ENCODE measurements around the gene PTPRE. TPM values are rescaled to one million over a fixed set of nuclear protein-coding genes. Genes with fewer than 3 reads are reported as not detected.

Gene PTPRE
- total RNA-seq, 1 experiment from 2014 or later: 20.4 TPM

DNA sequence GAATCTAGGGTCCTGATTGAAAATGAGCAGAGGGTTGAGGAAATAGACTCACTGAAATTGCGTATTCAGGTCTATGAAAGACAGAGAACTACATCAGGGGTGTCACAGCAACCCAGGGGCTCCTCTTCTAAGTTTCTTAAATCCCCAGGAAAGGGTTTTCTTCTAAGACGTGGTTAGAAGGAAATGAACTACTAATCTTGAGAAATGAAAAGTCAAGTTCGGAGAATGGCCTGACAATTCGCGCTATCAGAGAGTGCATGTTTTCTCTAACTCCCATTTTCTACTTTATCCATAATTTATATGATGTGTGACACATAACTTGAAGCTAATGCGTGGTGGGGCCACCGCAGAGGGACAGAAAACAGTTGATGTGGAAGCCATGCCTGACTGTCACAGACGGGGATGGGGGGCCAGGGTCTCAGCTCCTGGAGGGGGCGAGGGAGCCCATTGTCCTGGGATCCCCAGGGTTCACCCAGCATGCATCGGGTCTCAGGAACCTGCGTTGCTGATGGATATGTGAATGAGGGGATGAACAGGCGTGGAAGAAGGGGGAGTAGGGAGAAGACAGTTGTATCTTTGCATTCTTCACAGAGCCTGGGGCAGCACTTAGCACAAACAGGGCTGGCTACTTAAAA lies 86.3 kb downstream of the PTPRE start:
- H3K4me2 ChIP-seq (ENCODE audit: low read depth, low read length, poor library complexity, severe bottlenecking): no peak overlapping the region
- H3K4me3 ChIP-seq (ENCODE audit: low read length): no peak overlapping the region
- no peaks in the 10 kb centered on the region for H3K4me1 ChIP-seq (ENCODE audit: low read length)
- H2AFZ ChIP-seq (ENCODE audit: low read length): no peak overlapping the region
- H3K9me2 ChIP-seq (replicated peaks; ENCODE audit: insufficient read depth, low read length): no peaks in the 10 kb centered on the region
- DNase-seq: no peak
- no peak overlapping the region for H3K27ac ChIP-seq (ENCODE audit: low read length)
- H3K27me3 ChIP-seq (ENCODE audit: low read length): no peaks in the 10 kb centered on the region
- no peaks in the 10 kb centered on the region for H4K20me1 ChIP-seq (ENCODE audit: insufficient read depth, low read depth, low read length)
- H3K9me3 ChIP-seq (ENCODE audit: low read length): no peaks in the 10 kb centered on the region
- H3K9ac ChIP-seq (ENCODE audit: low read length): no peak overlapping the region
- H3K79me2 ChIP-seq (ENCODE audit: low read length): no peaks in the 10 kb centered on the region
- H3K36me3 ChIP-seq (ENCODE audit: insufficient read depth, low read length): no peaks in the 10 kb centered on the region

DNA sequence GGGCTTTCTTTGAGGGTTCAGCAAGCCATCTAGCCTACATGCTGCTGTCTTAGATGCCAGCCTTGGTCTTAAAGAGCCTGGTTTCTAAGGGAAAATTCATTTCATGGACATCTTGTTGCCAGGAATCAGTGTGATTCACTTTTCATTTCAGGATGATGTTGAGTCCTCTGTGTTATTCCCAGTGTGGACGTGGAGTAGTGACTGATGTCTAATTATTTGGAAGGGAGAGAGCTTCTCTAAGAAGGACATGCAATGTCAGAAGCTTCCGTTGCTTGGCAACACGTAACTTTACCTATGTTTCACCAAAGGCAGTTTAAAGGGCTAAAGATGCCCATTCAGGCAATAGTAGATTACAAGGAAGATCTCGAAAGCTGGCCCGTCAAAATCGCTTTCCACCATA lies 89.0 kb downstream of the PTPRE start:
- no peak for DNase-seq
- Histone ChIP-seq H3K4me1 (ENCODE audit: low read length) (no peaks in the 10 kb centered on the region), H3K36me3 (ENCODE audit: insufficient read depth, low read length) (no peaks in the 10 kb centered on the region), H2AFZ (ENCODE audit: low read length) (no peak overlapping the region), H3K9me3 (ENCODE audit: low read length) (no peaks in the 10 kb centered on the region), H3K79me2 (ENCODE audit: low read length) (no peaks in the 10 kb centered on the region), H3K9me2 (replicated peaks; ENCODE audit: insufficient read depth, low read length) (no peaks in the 10 kb centered on the region), H3K27me3 (ENCODE audit: low read length) (no peaks in the 10 kb centered on the region), H3K4me2 (ENCODE audit: low read depth, low read length, poor library complexity, severe bottlenecking) (no peak overlapping the region), H3K9ac (ENCODE audit: low read length) (no peak overlapping the region), H4K20me1 (ENCODE audit: insufficient read depth, low read depth, low read length) (no peaks in the 10 kb centered on the region), H3K27ac (ENCODE audit: low read length) (no peak overlapping the region), H3K4me3 (ENCODE audit: low read length) (no peak overlapping the region)

DNA sequence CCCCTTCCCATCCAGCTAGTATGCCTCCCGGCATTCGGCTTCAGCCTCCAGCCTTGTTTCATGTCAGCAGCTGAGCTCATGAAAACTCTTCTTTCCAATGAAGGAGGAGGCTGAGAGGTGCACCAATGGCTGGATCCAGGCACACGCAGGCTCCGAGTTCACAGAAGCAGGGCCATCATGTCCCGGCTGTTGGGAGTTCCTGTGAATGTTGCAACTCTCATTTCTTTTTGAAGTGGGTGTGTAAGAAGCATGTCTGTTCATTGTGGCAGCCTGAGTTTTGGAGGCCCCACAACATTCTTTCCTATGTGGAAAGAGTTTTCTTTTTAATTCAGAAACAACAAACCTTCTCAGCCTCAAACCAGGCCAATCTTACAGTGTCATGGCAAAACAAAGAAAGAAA lies 89.7 kb downstream of the PTPRE start:
- Histone ChIP-seq H3K79me2 (ENCODE audit: low read length) (no peaks in the 10 kb centered on the region), H3K9me2 (replicated peaks; ENCODE audit: insufficient read depth, low read length) (no peaks in the 10 kb centered on the region), H3K27me3 (ENCODE audit: low read length) (no peaks in the 10 kb centered on the region), H3K4me1 (ENCODE audit: low read length) (no peaks in the 10 kb centered on the region), H3K36me3 (ENCODE audit: insufficient read depth, low read length) (no peaks in the 10 kb centered on the region), H3K9me3 (ENCODE audit: low read length) (no peaks in the 10 kb centered on the region), H3K4me2 (ENCODE audit: low read depth, low read length, poor library complexity, severe bottlenecking) (no peak overlapping the region), H3K27ac (ENCODE audit: low read length) (no peak overlapping the region), H2AFZ (ENCODE audit: low read length) (no peak overlapping the region), H4K20me1 (ENCODE audit: insufficient read depth, low read depth, low read length) (no peaks in the 10 kb centered on the region), H3K9ac (ENCODE audit: low read length) (no peak overlapping the region), H3K4me3 (ENCODE audit: low read length) (no peak overlapping the region)
- DNase-seq: no peak

DNA sequence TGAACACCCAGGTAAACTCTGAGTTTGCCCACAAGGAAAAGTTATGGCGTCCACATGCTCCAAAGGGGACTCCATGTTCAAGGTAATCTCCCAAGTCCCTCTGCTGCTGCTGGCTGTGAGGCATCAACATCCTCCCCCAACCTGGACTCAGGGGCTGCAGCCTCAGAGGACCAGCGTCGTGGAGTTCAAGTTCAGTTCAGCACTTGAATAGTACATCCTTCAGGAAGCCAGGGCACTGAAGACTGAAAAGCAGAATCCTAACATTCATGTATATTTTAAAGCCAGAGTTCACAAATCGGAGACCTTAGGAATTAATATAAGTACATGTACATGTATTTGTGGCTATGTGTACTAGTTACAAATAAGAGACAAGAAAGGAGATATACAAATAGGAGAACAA lies 90.4 kb downstream of the PTPRE start:
- Histone ChIP-seq H3K27ac (ENCODE audit: low read length) (no peak overlapping the region), H2AFZ (ENCODE audit: low read length) (no peak overlapping the region), H3K9ac (ENCODE audit: low read length) (no peak overlapping the region), H3K9me2 (replicated peaks; ENCODE audit: insufficient read depth, low read length) (no peaks in the 10 kb centered on the region), H3K9me3 (ENCODE audit: low read length) (no peaks in the 10 kb centered on the region), H3K4me2 (ENCODE audit: low read depth, low read length, poor library complexity, severe bottlenecking) (no peak overlapping the region), H4K20me1 (ENCODE audit: insufficient read depth, low read depth, low read length) (no peaks in the 10 kb centered on the region), H3K79me2 (ENCODE audit: low read length) (no peaks in the 10 kb centered on the region), H3K36me3 (ENCODE audit: insufficient read depth, low read length) (no peaks in the 10 kb centered on the region), H3K4me3 (ENCODE audit: low read length) (no peak overlapping the region), H3K4me1 (ENCODE audit: low read length) (no peaks in the 10 kb centered on the region), H3K27me3 (ENCODE audit: low read length) (no peaks in the 10 kb centered on the region)
- DNase-seq: no peak

DNA sequence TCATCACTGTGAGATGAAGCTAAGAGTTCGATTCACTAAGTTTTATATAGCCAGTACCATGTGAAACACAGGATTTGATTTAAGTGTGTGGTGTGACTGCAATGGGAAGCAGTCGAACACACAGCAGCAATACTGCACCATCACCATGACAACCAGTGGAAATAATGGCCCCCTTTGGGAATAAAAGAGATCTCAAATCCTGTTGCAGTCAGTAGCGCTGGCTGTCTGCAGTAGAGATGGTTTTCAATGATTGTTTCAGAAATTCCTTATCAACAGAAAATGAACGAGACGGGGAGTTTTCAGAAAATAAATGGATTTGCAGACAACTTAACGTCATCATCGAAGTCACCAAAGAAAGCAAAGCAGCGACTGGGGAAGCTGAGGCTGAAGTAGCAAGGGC lies 91.0 kb downstream of the PTPRE start:
- H3K9me2 ChIP-seq (replicated peaks; ENCODE audit: insufficient read depth, low read length): no peaks in the 10 kb centered on the region
- H4K20me1 ChIP-seq (ENCODE audit: insufficient read depth, low read depth, low read length): no peaks in the 10 kb centered on the region
- H3K27ac ChIP-seq (ENCODE audit: low read length): no peak overlapping the region
- no peak overlapping the region for H2AFZ ChIP-seq (ENCODE audit: low read length)
- H3K36me3 ChIP-seq (ENCODE audit: insufficient read depth, low read length): no peaks in the 10 kb centered on the region
- no peak for DNase-seq
- H3K4me2 ChIP-seq (ENCODE audit: low read depth, low read length, poor library complexity, severe bottlenecking): no peak overlapping the region
- no peak overlapping the region for H3K9ac ChIP-seq (ENCODE audit: low read length)
- no peaks in the 10 kb centered on the region for H3K79me2 ChIP-seq (ENCODE audit: low read length)
- no peaks in the 10 kb centered on the region for H3K4me1 ChIP-seq (ENCODE audit: low read length)
- H3K27me3 ChIP-seq (ENCODE audit: low read length): no peaks in the 10 kb centered on the region
- no peak overlapping the region for H3K4me3 ChIP-seq (ENCODE audit: low read length)
- no peaks in the 10 kb centered on the region for H3K9me3 ChIP-seq (ENCODE audit: low read length)

DNA sequence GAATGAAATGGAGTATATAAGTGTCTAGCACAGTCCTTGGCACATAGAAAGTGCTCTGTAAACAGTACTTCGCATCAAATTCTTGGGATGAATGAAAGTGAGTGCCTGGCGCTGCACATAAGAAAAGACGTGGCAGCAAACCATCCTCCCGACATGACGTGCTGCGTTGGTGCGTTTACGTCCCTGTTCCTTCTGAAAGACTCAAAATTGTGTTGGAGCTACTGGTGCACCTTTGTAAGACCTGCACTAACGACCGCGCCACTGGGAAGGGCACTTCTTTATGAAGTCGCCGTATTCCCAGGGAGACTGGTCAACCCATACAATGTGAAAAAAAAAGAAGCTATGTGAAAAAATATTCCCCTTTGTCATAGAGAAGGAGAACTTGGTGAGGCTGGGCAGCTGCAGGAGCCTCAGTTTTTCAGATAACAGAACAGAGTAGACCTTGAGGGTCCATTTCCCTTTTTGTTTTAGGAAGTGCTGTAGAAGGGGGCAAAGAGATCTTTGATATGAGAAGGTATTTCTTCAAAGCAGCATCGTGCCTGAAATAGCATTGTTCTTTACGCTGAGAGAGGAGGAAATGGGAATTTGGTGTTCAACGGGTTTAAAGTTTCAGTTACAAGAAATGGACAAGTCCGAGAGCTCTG lies 91.7 kb downstream of the PTPRE start:
- no peaks in the 10 kb centered on the region for H3K4me1 ChIP-seq (ENCODE audit: low read length)
- H4K20me1 ChIP-seq (ENCODE audit: insufficient read depth, low read depth, low read length): no peaks in the 10 kb centered on the region
- no peak overlapping the region for H2AFZ ChIP-seq (ENCODE audit: low read length)
- H3K27me3 ChIP-seq (ENCODE audit: low read length): no peaks in the 10 kb centered on the region
- no peaks in the 10 kb centered on the region for H3K9me3 ChIP-seq (ENCODE audit: low read length)
- H3K36me3 ChIP-seq (ENCODE audit: insufficient read depth, low read length): no peaks in the 10 kb centered on the region
- H3K79me2 ChIP-seq (ENCODE audit: low read length): no peaks in the 10 kb centered on the region
- no peak overlapping the region for H3K4me2 ChIP-seq (ENCODE audit: low read depth, low read length, poor library complexity, severe bottlenecking)
- no peak overlapping the region for H3K9ac ChIP-seq (ENCODE audit: low read length)
- no peak overlapping the region for H3K27ac ChIP-seq (ENCODE audit: low read length)
- DNase-seq: no peak
- no peak overlapping the region for H3K4me3 ChIP-seq (ENCODE audit: low read length)
- H3K9me2 ChIP-seq (replicated peaks; ENCODE audit: insufficient read depth, low read length): no peaks in the 10 kb centered on the region

DNA sequence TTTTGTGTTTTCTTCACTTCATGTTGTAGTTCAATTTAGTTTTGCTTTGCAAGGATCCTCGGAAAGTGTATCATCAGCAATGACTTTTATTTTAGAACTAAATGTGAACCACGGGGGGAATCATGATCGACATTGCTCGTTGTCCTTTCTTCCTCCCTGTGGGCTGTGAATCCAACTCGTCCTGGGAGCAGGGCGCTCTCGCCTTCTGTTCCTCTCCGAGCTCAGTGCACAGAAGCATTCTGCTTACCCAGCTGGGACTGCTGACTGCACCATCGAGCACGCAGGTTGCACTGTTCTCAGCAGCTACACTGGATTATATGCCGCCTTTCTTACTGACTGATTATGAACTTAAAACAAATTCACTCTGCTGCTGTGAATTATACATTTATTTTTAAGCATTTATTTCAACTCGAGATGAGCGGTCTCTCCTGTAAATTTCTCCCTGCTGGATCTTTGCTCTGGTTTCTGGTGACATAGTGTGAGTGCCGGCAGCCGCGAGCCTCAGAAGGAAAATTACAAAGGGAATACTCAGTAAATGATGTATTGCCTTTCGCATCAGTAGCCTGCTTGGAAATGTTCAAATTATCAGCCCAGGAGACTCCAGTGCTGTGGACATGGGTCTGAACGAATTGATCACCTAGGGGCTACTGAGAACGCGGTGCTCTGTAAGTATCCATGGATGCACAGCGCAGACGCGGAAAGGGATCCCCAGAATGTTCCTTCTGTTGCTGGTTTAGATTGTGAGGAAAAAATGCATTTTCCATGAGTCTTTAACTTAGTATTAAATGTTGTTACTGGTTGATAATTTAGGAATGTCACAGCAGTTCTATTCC lies 92.6 kb downstream of the PTPRE start:
- H4K20me1 ChIP-seq (ENCODE audit: insufficient read depth, low read depth, low read length): no peaks in the 10 kb centered on the region
- H3K9me3 ChIP-seq (ENCODE audit: low read length): no peaks in the 10 kb centered on the region
- no peak overlapping the region for H3K4me3 ChIP-seq (ENCODE audit: low read length)
- H3K9me2 ChIP-seq (replicated peaks; ENCODE audit: insufficient read depth, low read length): no peaks in the 10 kb centered on the region
- H3K9ac ChIP-seq (ENCODE audit: low read length): no peak overlapping the region
- no peak overlapping the region for H2AFZ ChIP-seq (ENCODE audit: low read length)
- no peak for DNase-seq
- H3K79me2 ChIP-seq (ENCODE audit: low read length): no peaks in the 10 kb centered on the region
- no peaks in the 10 kb centered on the region for H3K36me3 ChIP-seq (ENCODE audit: insufficient read depth, low read length)
- H3K4me2 ChIP-seq (ENCODE audit: low read depth, low read length, poor library complexity, severe bottlenecking): no peak overlapping the region
- no peaks in the 10 kb centered on the region for H3K27me3 ChIP-seq (ENCODE audit: low read length)
- no peaks in the 10 kb centered on the region for H3K4me1 ChIP-seq (ENCODE audit: low read length)
- H3K27ac ChIP-seq (ENCODE audit: low read length): no peak overlapping the region
